GM12874 (cell line): ENCODE data around the gene SIMC1.

ENCODE experiments used
- TF ChIP-seq, protein P1 (sequence below): IDR thresholded peaks from 2 replicates; pipeline ENCODE4 v1.5.1; 2011; ENCODE audit warnings: low read depth, mild to moderate bottlenecking, control low read depth, low read length, moderate library complexity; ENCODE audit not compliant: insufficient read depth

SIMC1 gene

DNA sequence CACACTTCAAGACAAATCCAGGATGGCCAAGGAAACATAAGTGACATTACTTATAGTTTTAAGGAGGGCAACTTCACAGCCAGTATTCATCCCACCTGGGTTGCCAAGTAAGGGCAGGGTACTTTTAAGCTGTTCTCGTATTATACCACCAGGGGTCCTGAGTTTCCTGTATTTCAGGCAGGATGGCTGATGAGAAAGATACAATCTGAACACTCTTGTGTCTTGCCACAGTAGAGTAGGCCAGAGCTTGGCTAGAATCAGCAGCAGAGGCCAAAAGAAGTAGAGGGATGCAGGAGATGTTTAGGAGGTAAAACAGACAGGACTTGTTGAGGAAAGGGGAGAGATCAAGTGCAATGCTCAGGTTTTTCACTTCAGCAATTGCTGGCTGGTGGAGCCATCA lies 3.1 kb upstream of the SIMC1 start:
- TF ChIP-seq, protein P1, sequence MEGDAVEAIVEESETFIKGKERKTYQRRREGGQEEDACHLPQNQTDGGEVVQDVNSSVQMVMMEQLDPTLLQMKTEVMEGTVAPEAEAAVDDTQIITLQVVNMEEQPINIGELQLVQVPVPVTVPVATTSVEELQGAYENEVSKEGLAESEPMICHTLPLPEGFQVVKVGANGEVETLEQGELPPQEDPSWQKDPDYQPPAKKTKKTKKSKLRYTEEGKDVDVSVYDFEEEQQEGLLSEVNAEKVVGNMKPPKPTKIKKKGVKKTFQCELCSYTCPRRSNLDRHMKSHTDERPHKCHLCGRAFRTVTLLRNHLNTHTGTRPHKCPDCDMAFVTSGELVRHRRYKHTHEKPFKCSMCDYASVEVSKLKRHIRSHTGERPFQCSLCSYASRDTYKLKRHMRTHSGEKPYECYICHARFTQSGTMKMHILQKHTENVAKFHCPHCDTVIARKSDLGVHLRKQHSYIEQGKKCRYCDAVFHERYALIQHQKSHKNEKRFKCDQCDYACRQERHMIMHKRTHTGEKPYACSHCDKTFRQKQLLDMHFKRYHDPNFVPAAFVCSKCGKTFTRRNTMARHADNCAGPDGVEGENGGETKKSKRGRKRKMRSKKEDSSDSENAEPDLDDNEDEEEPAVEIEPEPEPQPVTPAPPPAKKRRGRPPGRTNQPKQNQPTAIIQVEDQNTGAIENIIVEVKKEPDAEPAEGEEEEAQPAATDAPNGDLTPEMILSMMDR, result peak; percentile 36; the same call in 1 of the 2 replicates

DNA sequence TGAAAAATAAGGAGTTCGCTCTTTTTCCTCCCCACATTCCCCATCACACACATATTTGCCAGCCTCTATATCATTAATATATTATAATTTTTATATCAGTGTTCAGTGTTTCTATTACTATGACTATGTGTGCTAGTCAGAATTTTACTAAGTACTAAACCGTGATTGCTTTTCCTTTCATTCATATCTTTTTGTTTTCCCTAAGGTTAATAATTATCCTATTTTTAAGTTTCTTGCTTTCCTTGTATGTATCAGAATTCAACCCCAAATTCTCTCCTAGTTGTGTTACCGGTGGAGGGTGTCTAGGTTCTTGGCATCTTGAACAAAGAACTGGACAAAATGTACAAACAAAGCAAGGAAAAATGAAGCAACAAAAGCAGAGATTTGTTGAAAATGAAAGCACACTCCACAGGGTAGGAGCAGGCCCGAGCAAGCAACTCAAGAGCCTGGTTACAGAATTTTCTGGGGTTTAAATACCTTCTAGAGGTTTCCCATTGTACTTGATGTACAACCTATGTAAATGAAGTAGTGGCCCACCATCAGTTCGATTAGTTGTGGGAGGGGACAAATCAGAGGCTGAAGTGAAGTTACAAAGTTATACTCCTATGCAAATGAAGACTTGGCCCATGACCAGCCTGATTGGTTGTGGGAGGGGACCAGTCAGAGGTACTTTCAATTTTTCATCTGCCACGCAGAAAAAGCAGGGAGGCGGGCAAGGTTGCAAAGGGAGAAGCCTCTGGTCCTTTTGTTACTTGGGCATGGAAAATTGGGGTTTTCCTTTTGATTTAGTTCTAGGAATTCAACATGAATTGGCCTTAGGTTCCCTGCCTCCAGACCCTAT lies 79.5 kb downstream of the SIMC1 start:
- TF ChIP-seq, protein P1, result no peak

DNA sequence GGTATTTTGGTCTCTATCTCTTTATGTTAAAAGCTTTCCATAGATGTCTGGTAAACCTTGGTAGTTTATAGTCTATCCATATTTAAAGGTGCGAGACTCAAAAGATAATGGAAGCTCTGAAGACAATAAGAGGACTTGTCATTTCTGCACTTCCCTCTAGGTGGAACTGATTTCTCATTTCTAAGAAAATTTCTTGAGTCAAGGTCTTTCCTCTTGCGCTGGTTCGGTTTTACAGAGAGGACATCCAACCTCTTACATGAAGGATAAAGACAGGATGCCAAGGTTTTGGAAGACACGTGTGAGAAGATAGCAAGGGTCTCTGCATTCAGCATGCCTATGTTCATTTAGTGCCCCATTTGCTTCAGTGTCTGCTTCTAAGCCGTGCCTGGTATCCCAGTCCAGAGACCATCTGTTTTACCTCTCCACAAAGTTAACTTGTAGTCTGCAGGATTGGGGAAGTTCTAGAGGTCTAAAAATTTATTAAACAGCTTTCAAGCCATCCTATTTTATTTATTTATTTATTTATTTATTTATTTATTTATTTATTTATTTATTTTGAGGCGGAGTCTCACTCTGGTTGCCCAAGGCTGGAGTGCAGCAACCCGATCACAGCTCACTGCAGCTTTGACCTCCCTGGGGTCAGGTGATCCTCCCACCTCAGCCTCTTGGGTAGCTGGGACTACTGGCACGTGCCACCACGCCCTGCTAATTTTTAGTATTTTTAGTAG lies 81.8 kb downstream of the SIMC1 start:
- TF ChIP-seq, protein P1, result peak; percentile 4; the same call in 1 of the 2 replicates

DNA sequence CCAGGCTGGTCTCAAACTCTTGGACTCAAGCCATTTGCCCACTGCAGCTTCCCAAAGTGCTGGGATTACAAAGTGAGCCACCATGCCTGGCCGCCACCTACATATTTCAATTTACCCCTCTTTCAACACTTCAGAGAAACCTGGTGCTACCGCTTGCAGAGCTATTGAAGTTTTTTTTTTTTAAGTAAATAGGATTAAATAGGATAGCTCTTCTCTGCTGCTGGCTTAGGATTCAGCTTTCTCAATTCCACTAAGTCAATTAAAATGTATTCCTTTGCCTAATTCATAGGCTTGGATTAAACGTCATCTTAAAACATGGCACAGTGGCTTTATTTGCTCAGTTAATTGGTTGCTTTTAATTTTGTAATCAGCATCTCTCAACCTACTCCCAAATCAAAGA lies 82.4 kb downstream of the SIMC1 start:
- TF ChIP-seq, protein P1, result no peak

DNA sequence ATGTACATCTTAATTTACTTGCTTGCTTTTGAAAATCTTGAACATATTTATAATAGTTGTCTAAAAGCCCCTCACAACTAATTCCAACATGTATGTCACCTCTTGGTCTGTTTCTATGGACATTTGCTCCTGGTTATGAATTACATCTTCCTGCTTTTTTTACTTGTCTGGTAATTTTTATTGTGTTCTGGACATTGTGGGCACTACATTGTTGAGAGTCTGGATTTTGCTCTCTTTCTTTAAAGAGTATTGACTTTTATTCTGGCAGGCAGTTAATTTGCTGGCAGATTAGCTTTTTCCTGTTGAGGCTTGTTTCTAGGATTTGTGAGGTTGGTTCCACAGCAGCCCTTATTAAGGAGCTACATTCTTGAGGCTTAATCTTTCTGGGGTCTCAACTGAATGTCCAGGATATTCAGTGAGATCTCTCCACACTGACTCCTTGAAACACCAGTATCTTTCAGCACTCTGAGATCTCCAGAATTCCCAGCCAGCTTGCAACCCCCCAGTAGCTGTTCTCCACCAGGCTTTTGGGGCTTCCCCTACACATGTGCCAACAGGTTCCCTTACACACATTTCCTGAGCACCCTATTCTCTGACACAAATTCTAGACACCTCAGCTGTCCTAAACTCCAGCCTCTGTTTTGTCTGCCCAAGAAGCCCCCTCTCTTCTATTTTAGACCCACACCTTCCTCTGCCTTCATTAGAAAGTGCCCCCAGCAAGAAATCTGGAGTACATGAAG lies 96.0 kb downstream of the SIMC1 start:
- TF ChIP-seq, protein P1, result no peak

DNA sequence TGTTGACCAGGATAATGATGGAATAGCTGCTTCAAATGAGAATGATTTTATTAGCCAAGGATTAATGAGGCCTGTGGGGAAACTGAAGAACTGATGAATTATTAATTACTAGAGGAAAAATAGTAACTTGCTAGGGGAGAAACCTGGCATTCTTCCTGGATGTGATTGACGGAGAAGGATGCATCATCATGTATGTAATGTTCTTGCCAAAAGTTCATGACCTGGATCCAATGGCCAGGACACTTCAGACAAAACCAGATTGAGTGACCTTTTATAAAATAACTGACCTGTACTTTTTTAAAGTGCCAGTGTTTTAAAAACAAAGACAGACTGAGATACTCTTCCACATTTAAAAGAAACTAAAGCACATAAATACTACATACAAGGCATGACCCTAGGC lies 99.7 kb downstream of the SIMC1 start:
- TF ChIP-seq, protein P1, result no peak

DNA sequence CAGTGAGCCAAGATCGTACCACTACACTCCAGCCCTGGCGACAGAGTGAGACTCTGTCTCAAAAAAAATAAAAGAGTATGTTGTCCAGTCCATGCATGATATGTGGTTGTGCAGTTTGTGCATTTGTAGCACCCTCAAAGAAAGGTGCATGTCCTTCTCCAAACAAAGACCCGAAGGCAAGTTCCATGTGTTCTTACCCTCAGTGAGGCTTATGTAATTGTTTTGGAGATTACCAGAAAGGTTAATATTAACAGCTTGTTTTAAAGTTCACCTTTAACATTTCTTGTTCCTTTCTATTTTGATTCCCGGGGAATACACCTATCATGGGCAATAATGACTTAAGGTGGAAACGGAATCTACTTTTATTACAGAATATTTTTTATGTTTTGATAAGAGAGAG lies 101.1 kb downstream of the SIMC1 start:
- TF ChIP-seq, protein P1, result no peak
